Left ventricle myocardium superior (tissue), 1 donor: ENCODE data around the gene RAF1. TPM values are rescaled to one million over a fixed set of nuclear protein-coding genes. Genes with fewer than 3 reads are reported as not detected.

Source experiments
- ATAC-seq: fragments of 200-7000 bp; cut with Tn5 transposase; one replicate; pipeline ENCODE4 v1.9.1; 2020; ENCODE audit warnings: mild to moderate bottlenecking, moderate library complexity
- DNase-seq: peaks from one replicate; pipeline ENCODE4 v3.0.0-alpha.2; 2020
- intact Hi-C: fragments of 100-400 bp; cut with micrococcal nuclease; formaldehyde crosslinking; loops from one replicate; pipeline ENCODE4 v1.11.0; 2022
- total RNA-seq: library from RNA; stranded (reverse); fragmentation: NEBNext Ultra II Directional; extraction: Animal tissue kit (Norgen Biotek cat#: 25700); gene quantifications from one replicate; pipeline ENCODE4 v1.2.1, GENCODE V29; 2021
- donor health status: DM: no; HTN: yes; CAD: no; lungs with severe emphysema.

Gene RAF1
- total RNA-seq, 1 donor from 2014 or later = 153 TPM

- ATAC-seq = no peak
- DNase-seq = no peak
- intact Hi-C loops = no loop called here
Measured at GRCh38 chr3:12577379-12577778, 86.5 kb downstream of the RAF1 start.

GRCh38 chr3:12574661-12575060, 89.3 kb downstream of the RAF1 start:
- intact Hi-C loops = no loop called here
- peak; percentile 89 for ATAC-seq
- DNase-seq = peak; percentile 55

DNA sequence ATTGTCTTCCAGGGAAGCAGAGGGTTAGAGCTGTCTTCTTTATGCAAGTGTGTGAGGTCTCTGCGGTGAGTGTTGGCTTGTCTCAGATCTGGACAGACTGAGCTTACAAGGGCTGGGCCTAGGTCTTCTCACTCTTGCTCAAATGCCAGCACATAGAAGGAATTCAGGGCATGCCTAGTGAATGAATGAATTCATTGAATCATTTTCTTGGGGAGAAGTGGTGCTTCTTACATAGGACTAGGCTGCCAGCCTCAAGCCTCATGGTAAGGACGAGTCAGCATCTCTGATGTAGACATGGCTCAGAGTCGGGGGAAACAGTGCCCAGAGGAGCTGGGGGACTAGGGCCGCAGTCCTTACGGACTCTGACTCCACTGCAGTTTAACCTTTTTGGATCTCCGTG, 89.8 kb downstream of the RAF1 start:
- ATAC-seq (no peak), DNase-seq (no peak)
- intact Hi-C loops = no loop called here

DNA sequence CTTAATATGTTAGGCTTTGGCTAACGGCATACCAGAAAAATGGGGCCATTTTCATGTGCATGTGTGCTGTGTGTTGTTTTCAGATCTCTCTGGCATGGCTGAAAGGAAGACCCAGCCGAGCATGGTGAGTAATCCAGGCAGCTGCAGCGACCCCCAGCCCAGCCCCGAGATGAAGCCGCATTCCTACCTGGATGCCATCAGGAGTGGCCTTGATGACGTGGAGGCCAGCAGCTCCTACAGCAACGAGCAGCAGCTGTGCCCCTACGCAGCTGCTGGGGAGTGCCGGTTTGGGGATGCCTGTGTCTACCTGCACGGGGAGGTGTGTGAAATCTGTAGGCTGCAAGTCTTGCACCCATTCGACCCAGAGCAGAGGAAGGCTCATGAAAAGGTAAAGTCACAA, 91.9 kb downstream of the RAF1 start:
- ATAC-seq (no peak), DNase-seq (no peak)
- intact Hi-C loops = no loop called here

- ATAC-seq (no peak), DNase-seq (no peak)
- intact Hi-C loops = no loop called here
Measured at GRCh38 chr3:12569836-12570235, 94.1 kb downstream of the RAF1 start.

- intact Hi-C loops = no loop called here
- no peak for DNase-seq
- peak; percentile 58 for ATAC-seq
Measured at GRCh38 chr3:12568747-12569146, 95.2 kb downstream of the RAF1 start.

DNA sequence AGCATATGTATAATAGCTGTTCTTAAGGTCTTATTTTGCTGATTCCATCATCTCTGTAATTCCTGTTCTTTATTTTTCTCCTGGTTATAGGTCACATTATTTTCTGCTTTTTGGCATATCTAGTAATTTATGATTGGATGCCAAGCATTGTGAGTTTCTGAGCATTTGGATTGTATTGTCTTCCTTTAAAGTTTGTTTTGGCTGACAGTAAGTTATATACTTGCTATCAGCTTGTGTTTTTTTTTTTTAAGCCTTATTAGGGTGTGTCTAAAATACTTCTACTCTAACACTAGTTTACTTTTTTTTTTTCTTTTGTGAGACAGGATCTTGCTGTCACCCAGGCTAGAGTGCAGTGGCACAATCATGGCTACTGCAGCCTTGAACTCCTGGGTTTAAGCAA, 96.9 kb downstream of the RAF1 start:
- intact Hi-C loops = no loop called here
- ATAC-seq (no peak), DNase-seq (no peak)

GRCh38 chr3:12562451-12562850, 101.5 kb downstream of the RAF1 start:
- intact Hi-C loops = no loop called here
- ATAC-seq (no peak), DNase-seq (no peak)

DNA sequence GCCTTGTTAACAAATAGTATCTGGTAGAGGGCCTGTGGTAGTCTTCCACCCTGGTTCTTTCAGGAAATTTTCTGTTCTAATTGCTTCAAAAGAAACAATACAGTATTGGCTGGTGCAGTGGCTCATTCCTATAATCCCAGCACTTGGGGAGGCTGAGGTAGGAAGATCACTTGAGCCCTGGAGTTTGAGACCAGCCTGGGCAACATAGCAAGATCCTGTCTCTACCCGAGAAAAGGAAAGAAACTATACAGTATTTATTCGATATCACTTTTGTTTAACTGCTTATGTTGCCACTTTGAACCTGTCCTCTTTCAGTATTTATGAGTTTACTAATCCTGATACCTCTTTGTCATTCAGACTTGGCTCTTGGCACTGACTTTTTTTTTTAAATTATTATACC, 102.5 kb downstream of the RAF1 start:
- intact Hi-C loops = no loop called here
- DNase-seq (no peak), ATAC-seq (no peak)

DNA sequence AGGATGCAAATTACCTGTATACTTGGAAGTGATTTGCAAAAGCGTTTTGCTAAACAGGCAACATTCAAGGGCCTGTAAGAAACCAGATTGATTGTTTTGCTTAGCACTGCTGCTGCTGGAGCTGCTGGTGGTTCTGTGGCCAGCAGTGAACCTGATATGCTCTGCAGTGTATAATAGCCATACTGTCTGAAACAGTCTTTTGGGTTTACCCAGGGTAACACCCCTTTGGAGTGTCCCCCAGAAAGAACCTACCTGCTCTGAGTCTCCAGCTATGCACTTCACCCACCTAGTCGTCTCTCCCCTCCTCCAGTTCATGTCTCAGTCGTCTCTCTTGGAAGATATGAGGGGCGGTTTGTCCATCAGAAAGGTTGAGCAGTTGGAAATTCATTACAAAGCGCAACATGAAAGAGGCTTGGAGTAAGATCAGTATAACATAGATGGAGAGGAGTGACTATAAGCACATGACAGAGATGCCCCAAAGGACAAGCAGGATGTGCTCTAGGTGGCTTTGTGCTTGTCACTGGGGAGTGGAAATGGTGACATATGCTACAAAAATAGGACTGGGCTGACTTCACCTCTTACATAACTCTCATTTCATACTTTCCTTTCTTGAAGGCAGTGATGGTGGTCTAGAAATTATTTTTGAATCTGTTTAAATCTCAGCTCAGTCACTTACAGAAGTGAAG, 103.3 kb downstream of the RAF1 start:
- intact Hi-C loops = no loop called here
- no peak for DNase-seq
- peak; percentile 18 for ATAC-seq

DNA sequence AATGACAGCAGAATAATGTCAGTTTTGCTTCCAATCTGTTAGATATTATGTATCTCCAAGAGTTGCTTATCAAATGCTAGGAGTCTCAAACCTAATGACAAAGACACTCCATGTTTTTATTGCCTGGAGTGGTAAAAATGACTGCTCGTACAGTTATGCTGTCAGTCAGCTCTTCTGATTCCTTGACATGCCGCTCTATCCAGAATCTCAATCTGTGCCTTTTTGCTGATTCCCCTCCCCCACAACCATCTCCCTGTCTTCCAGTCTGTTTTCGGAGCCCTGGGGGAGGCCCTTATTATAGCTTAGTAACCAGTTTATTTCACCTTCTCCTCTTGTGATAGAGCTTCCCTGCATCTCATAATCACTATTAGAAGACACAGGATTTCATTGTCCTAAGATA, 104.4 kb downstream of the RAF1 start:
- DNase-seq (no peak), ATAC-seq (no peak)
- intact Hi-C loops = no loop called here

- intact Hi-C loops = no loop called here
- DNase-seq = no peak
- ATAC-seq = no peak
Measured at GRCh38 chr3:12558706-12559105, 105.2 kb downstream of the RAF1 start.

- ATAC-seq (no peak), DNase-seq (no peak)
- intact Hi-C loops = no loop called here
Measured at GRCh38 chr3:12557473-12558100, 106.3 kb downstream of the RAF1 start.

GRCh38 chr3:12556690-12557472, 107.0 kb downstream of the RAF1 start, which contains the start of gene MKRN2:
Gene MKRN2 (plus strand): TSS chr3:12557087. CDS start chr3:12557151, 64 bp downstream.
- DNase-seq (peak; percentile 93), ATAC-seq (peak; percentile 96)
- intact Hi-C loops = no loop called here

- intact Hi-C loops = no loop called here
- ATAC-seq (peak; percentile 10), DNase-seq (no peak)
Measured at GRCh38 chr3:12556314-12556689, 107.6 kb downstream of the RAF1 start.

- intact Hi-C loops = no loop called here
- peak; percentile 39 for DNase-seq
- ATAC-seq = no peak
Measured at GRCh38 chr3:12553921-12554391, 110.0 kb downstream of the RAF1 start.

- ATAC-seq (no peak), DNase-seq (no peak)
- intact Hi-C loops = no loop called here
Measured at GRCh38 chr3:12549971-12550760, 113.8 kb downstream of the RAF1 start.

- DNase-seq (no peak), ATAC-seq (no peak)
- intact Hi-C loops = no loop called here
Measured at GRCh38 chr3:12545473-12545791, 118.5 kb downstream of the RAF1 start, which contains the start of gene MKRN2OS. Gene MKRN2OS (minus strand): TSS chr3:12545499. CDS start chr3:12545464, 35 bp downstream.

- intact Hi-C loops = no loop called here
- DNase-seq (no peak), ATAC-seq (no peak)
Measured at GRCh38 chr3:12544652-12545472, 119.1 kb downstream of the RAF1 start.
